IPS-15b (cell line): Measurements from ENCODE around the gene CIAO3.

Experiments used
- H3K27me3 ChIP-seq: one replicate; pipeline ENCODE4 v1.6.1; 2013; ENCODE audit warnings: low read length; ENCODE audit not compliant: control insufficient read depth, insufficient read depth
- H3K36me3 ChIP-seq: one replicate; pipeline ENCODE4 v1.6.1; 2013; ENCODE audit warnings: low read length; ENCODE audit not compliant: control insufficient read depth, insufficient read depth
- H3K4me1 ChIP-seq: one replicate; pipeline ENCODE4 v1.6.1; 2013; ENCODE audit warnings: mild to moderate bottlenecking, low read length; ENCODE audit not compliant: control insufficient read depth, insufficient read depth
- H3K4me3 ChIP-seq: one replicate; pipeline ENCODE4 v1.5.1; 2013; ENCODE audit warnings: low read depth, low read length
- H3K9ac ChIP-seq: one replicate; pipeline ENCODE4 v1.6.1; 2013; ENCODE audit warnings: low read depth, mild to moderate bottlenecking, low read length
- H3K9me3 ChIP-seq: one replicate; pipeline ENCODE4 v1.6.1; 2013; ENCODE audit warnings: mild to moderate bottlenecking, low read length; ENCODE audit not compliant: control insufficient read depth, insufficient read depth

The CIAO3 gene

DNA sequence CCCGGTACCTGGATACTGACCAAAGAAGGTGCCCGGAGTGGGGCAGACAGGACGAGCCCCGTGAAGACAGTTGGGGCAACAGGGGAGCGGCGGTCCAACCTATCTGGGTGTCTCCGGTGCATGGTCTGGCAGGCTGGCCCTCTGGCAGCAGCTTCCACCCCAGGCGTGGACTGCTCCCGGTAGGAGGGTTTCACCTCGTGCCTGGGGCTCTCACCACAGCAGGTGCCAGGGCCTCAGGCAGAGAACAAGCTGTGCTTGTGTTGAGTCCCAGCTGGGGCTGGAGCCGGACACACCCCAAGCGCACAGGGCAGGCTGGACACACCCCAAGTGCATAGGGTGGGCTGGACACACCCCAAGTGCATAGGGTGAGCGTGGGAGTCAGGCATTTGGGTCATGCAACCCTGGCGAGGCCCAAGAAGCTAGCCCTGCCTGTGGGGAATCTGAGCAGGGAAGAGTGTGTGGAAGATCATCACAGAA is 33.7 kb downstream of the CIAO3 start:
- Histone ChIP-seq H3K36me3 (no peaks in the 10 kb centered on the region), H3K9ac (no peak overlapping the region), H3K4me3 (peak overlapping the region; percentile 55), H3K27me3 (peaks cover 59% of the 10 kb centered on the region), H3K4me1 (no peaks in the 10 kb centered on the region), H3K9me3 (no peaks in the 10 kb centered on the region)

GRCh38 chr16:706189-707061 is 34.4 kb downstream of the CIAO3 start:
- H3K27me3 ChIP-seq, result peaks cover 66% of the 10 kb centered on the region
- H3K9ac ChIP-seq, result no peak overlapping the region
- H3K4me1 ChIP-seq, result no peaks in the 10 kb centered on the region
- H3K4me3 ChIP-seq, result peak overlapping the region; percentile 55
- H3K36me3 ChIP-seq, result no peaks in the 10 kb centered on the region
- no peaks in the 10 kb centered on the region for H3K9me3 ChIP-seq

DNA sequence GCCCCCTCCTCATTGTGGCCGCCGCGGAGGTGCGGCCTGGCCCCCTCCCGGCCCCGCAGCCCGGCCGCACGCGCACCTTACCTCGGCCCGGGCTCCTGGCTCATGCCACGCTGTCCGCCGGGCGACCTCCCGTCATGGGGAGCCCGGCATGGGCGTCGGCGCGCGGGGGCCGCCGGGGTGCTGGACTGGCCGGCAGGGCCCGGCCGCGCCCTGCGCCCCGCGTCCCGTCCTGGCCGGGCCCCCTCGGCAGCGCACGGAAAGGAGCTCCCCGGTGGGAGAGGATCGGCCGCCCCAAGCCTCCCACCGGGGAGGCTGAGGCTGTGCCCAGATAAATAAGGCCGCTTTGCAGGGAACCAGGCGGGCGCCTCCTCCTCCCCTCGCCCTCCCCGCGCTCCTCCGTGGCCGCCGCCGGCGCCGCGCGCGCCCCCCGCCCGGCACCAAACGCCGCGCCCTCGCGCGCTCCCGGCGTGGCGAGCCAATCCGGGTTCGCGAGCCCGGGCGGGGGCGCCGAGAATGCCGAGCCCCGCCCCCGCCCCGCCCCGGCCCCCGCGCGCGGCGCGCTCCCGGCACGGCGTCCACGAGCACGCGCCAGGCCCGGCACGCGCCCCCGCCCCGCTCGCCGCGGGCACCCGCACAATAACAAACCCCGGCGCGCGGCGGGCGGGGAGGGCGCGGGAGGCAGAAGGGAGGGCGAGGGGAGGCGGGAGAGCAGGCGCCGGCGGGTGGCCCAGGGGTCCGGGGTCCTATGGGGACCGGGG is 35.2 kb downstream of the CIAO3 start, which contains the start of gene FBXL16:
Gene FBXL16, minus strand, starts transcription at position 371 of the 758 bp plus-strand sequence. CDS start 8,396 bp downstream, outside the sequence.
- Histone ChIP-seq H3K9me3 (no peaks in the 10 kb centered on the region), H3K9ac (no peak within 1 kb of the TSS), H3K27me3 (peaks cover 72% of the 10 kb centered on the region), H3K36me3 (no peaks in the 10 kb centered on the region), H3K4me3 (peak within 1 kb of the TSS; percentile 55), H3K4me1 (no peaks in the 10 kb centered on the region)

DNA sequence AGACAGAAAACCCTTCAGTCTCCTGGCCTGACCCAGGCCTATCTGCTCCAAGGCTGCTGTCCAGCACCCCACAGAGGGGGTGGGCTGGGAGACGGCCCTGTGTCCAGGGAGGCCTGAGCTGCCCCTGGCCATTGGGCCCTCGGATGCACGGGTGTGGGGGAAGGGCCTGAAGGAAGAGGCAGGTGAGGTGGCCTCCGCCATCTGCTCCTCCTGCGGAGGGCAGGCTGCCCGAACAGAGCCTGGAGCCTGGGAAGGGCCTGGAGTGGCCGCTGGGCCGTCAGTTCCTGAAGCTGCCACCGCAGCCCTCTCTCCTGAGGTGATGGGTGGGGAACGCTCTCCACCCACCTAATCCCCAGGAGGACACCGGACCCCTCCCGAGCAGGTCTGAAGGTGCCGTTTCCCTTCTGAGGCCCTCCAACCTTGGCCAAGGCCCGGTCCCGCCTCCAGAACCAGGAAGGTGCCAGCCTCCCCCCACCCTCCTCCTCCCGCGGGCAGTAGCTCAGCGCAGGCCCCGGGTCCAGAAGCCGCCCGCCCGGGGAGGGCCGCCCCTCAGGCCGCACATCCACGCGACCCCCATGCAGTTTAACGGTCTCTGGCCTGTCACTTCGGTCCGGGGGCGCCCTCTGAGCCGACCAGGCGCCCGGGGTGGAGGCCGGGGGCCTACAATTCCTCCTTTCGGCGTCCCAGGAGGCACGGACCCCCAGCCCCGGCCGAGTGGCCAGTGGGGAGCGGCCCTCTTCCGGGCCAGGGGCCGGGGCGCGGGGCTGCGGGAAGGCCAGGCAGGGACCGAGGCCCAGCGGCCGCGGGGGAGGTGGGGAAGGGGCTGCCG is 36.0 kb downstream of the CIAO3 start:
- Histone ChIP-seq H3K9ac (no peak overlapping the region), H3K4me3 (peak overlapping the region; percentile 26), H3K9me3 (no peaks in the 10 kb centered on the region), H3K36me3 (no peaks in the 10 kb centered on the region), H3K4me1 (no peaks in the 10 kb centered on the region), H3K27me3 (peaks cover 76% of the 10 kb centered on the region)

DNA sequence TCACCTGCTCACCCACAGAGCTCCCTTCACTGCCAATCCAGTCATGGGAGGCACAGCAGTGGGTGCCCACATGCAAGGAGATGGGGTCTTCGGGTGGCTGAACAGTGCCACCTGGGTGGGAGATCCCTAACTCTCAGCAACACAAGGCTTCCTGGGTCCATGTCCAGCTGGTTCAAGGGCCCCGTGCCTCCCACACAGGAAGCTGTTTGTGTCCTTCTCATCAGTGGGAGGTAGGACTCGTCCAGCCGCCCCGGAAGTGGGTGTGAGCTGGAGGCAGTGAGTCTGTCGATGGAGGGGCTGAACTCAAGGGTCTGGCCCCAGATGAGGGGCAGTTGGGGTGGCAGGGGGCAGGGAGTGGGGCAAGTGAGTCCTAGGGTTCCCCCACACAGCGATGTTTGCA is 36.8 kb downstream of the CIAO3 start:
- H3K4me3 ChIP-seq, result peak overlapping the region; percentile 26
- H3K4me1 ChIP-seq, result no peaks in the 10 kb centered on the region
- H3K27me3 ChIP-seq, result peaks cover 79% of the 10 kb centered on the region
- no peaks in the 10 kb centered on the region for H3K36me3 ChIP-seq
- H3K9ac ChIP-seq, result no peak overlapping the region
- no peaks in the 10 kb centered on the region for H3K9me3 ChIP-seq

DNA sequence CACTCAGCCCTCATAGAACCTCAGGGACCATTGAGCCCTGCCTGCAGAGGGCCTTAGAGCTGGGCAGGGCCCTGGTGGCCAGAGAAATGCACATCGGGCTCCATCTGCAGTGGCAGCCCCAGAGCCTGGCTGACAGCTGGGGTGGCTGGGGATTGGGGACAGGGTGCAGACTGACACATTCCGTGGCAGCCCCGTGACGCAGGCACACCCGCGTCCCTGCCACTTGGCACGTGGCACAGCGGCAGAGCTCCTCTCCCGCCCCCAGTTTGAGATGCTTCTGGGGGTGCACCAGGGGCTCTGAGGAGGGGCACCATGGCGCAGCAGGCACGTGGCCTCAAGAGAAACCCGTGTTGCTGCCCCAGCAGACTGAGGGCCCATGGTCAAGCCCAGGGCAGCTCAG is 37.4 kb downstream of the CIAO3 start:
- Histone ChIP-seq H3K4me3 (no peak overlapping the region), H3K27me3 (peaks cover 77% of the 10 kb centered on the region), H3K9ac (no peak overlapping the region), H3K9me3 (no peaks in the 10 kb centered on the region), H3K4me1 (no peaks in the 10 kb centered on the region), H3K36me3 (no peaks in the 10 kb centered on the region)

GRCh38 chr16:702341-702740 is 38.5 kb downstream of the CIAO3 start:
- peaks cover 69% of the 10 kb centered on the region for H3K27me3 ChIP-seq
- H3K9me3 ChIP-seq, result no peaks in the 10 kb centered on the region
- no peak overlapping the region for H3K4me3 ChIP-seq
- no peaks in the 10 kb centered on the region for H3K4me1 ChIP-seq
- no peak overlapping the region for H3K9ac ChIP-seq
- no peaks in the 10 kb centered on the region for H3K36me3 ChIP-seq

DNA sequence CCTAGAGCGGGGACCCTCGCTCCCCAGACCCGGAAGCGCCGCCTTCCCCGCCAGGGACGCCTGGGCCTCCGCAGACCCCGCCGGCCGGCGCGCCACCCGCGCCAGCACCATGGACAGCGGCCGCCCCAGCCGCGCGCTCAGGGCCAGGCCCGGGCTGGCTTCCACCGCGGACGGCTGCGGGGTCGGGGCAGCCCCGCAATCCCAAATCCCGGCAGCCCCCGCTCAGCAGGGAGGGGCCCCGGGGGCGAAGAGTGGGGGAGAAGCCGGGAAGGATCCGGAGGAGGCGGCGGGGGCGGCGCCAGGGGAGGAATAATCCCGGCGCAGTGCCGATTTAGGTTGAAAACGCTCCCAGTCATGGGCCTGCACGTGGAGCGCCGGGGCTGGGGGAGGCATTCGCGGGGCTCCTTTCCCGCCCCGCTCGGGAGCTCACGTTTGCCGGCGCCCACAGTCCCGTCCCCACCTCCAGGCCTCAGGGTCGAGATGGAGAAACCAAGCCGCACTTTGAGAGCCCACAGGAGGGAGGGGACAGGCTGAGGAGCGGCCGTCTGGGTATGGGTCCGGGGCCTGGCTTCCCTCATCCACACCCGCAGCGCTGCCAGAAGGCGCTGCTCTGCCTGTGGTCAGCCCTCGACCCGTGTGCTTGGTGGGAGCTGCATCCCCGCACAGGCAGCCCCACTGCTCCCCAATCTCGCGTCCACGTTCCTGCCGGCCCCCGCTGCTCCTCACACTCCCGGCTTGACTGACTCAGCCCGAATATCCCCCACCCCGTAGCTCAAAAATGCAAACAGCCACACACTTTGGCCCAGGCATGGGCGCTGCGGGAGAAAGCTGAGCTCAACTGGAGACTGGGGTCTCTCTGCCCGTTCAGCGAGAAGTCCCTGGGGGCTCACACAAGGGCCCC is 39.9 kb downstream of the CIAO3 start:
- no peak overlapping the region for H3K9ac ChIP-seq
- no peaks in the 10 kb centered on the region for H3K9me3 ChIP-seq
- H3K4me1 ChIP-seq, result no peaks in the 10 kb centered on the region
- H3K27me3 ChIP-seq, result peaks cover 63% of the 10 kb centered on the region
- H3K4me3 ChIP-seq, result peak overlapping the region; percentile 13
- H3K36me3 ChIP-seq, result no peaks in the 10 kb centered on the region

- Histone ChIP-seq H3K4me1 (no peaks in the 10 kb centered on the region), H3K4me3 (no peak overlapping the region), H3K36me3 (no peaks in the 10 kb centered on the region), H3K9ac (no peak overlapping the region), H3K9me3 (no peaks in the 10 kb centered on the region), H3K27me3 (peaks cover 68% of the 10 kb centered on the region)
Measured at GRCh38 chr16:698911-699671, 41.7 kb downstream of the CIAO3 start.

GRCh38 chr16:695355-696089 is 45.3 kb downstream of the CIAO3 start:
- H3K4me1 ChIP-seq, result no peaks in the 10 kb centered on the region
- no peaks in the 10 kb centered on the region for H3K36me3 ChIP-seq
- H3K9ac ChIP-seq, result peak overlapping the region; percentile 67
- H3K4me3 ChIP-seq, result peak overlapping the region; percentile 83
- peaks cover 55% of the 10 kb centered on the region for H3K27me3 ChIP-seq
- H3K9me3 ChIP-seq, result no peaks in the 10 kb centered on the region
